HepG2 (cell line): ENCODE results near the gene CLPTM1L.

Experiments used
- HDAC2 ChIP-seq: sonication (generic); formaldehyde crosslinking; IDR thresholded peaks from 2 replicates; pipeline ENCODE4 v1.4.0; 2020; ENCODE audit warnings: missing genetic modification reagents
- NR1H2 ChIP-seq: sonication (generic); formaldehyde crosslinking; IDR thresholded peaks from 2 replicates; pipeline ENCODE4 v1.8.1; 2022; ENCODE audit warnings: low read depth, missing genetic modification reagents, borderline replicate concordance
- SIN3A ChIP-seq: IDR thresholded peaks from 2 replicates; pipeline ENCODE4 v1.6.1; 2011; ENCODE audit warnings: low read depth, mild to moderate bottlenecking, control low read depth, low read length, borderline replicate concordance
- SMC3 ChIP-seq: IDR thresholded peaks from 2 replicates; pipeline ENCODE4 v1.6.1; 2011; ENCODE audit warnings: low read length, improper control_type of control experiment
- TBL1XR1 ChIP-seq: fragments of 150-350 bp; IDR thresholded peaks from 2 replicates; pipeline ENCODE4 v1.6.1; 2014; ENCODE audit warnings: borderline replicate concordance, low read length; ENCODE audit not compliant: partially characterized antibody
- ZNF766 ChIP-seq: sonication (generic); formaldehyde crosslinking; IDR thresholded peaks from 2 replicates; pipeline ENCODE4 v1.5.0; 2020; ENCODE audit warnings: missing genetic modification reagents, borderline replicate concordance
- TF ChIP-seq, protein P1 (sequence below): sonication (generic); formaldehyde crosslinking; IDR thresholded peaks from 2 replicates; pipeline ENCODE4 v1.4.0; 2020; ENCODE audit warnings: mild to moderate bottlenecking, missing genetic modification reagents
- TF ChIP-seq, protein P2 (sequence below): sonication (generic); formaldehyde crosslinking; IDR thresholded peaks from 2 replicates; pipeline ENCODE4 v1.5.1; 2020; ENCODE audit warnings: mild to moderate bottlenecking, missing genetic modification reagents, moderate library complexity

DNA sequence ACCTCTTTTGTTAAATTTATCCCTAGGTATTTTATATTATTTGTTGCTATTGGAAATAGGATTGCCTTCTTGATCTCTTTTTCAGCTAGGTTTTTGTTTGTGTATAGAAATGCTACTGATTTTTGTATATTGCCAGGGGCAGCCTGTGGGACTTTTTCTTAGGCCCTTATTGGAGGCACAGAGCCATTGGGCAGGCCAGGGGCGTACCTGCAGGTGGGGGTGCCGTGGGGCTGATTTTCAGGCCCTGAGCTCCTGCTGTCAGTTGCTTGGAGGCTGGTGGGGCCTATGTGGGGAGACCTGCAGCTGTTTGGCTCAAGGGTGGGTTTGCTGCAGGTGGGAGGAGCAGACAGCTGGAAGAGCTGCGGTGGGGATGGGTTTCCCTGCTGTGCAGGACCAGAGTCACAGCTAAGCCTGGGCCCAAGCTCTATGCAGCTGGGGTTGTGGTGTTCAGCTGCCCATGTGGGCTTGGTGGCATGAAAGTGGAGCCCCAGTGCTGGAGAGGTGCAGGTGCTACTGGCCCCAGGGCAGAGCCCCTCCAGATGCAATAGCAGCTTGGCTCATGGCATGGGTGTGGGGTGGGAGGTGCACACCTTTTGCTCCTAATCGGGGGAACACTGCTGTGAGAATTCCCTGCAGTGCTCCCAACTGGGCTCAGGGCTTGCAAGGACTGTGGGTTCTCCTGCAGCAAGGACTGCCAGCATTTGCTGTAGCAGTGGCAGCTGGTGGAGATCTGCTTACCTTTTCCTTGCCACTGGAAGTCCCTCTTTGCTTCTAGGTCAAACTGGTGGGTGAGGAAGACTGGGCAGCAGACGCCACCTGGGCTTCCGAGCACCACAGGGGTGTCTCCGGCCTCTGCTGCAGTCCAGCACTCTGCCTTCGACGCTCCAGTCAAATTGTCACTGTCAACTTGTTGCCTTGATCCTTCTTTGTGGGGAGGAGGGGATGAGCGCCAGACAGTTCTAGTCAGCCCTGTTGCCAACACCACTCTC is 7.6 kb upstream of the CLPTM1L start:
- TF ChIP-seq HDAC2 (CRISPR knock-in tag) (no peak), SIN3A (no peak), TBL1XR1 (no peak), ZNF766 (CRISPR knock-in tag) (no peak), SMC3 (no peak), NR1H2 (no peak)
- TF ChIP-seq, protein P1, sequence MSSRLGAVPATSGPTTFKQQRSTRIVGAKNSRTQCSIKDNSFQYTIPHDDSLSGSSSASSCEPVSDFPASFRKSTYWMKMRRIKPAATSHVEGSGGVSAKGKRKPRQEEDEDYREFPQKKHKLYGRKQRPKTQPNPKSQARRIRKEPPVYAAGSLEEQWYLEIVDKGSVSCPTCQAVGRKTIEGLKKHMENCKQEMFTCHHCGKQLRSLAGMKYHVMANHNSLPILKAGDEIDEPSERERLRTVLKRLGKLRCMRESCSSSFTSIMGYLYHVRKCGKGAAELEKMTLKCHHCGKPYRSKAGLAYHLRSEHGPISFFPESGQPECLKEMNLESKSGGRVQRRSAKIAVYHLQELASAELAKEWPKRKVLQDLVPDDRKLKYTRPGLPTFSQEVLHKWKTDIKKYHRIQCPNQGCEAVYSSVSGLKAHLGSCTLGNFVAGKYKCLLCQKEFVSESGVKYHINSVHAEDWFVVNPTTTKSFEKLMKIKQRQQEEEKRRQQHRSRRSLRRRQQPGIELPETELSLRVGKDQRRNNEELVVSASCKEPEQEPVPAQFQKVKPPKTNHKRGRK (CRISPR knock-in tag): no peak
- TF ChIP-seq, protein P2, sequence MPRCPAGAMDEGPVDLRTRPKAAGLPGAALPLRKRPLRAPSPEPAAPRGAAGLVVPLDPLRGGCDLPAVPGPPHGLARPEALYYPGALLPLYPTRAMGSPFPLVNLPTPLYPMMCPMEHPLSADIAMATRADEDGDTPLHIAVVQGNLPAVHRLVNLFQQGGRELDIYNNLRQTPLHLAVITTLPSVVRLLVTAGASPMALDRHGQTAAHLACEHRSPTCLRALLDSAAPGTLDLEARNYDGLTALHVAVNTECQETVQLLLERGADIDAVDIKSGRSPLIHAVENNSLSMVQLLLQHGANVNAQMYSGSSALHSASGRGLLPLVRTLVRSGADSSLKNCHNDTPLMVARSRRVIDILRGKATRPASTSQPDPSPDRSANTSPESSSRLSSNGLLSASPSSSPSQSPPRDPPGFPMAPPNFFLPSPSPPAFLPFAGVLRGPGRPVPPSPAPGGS (CRISPR knock-in tag): no peak
